DMS79 (cell line): ENCODE data around the gene TP53INP2.
"Not testable (repeated sequence)": the region's sequence is repeated elsewhere in the genome, so short reads cannot be mapped to it uniquely, and the experiment has no call there.

Source experiments
- DNase-seq: peaks from one replicate; lab custom pipeline; 2025; lab: John Stamatoyannopoulos, UW

TP53INP2 gene

DNA sequence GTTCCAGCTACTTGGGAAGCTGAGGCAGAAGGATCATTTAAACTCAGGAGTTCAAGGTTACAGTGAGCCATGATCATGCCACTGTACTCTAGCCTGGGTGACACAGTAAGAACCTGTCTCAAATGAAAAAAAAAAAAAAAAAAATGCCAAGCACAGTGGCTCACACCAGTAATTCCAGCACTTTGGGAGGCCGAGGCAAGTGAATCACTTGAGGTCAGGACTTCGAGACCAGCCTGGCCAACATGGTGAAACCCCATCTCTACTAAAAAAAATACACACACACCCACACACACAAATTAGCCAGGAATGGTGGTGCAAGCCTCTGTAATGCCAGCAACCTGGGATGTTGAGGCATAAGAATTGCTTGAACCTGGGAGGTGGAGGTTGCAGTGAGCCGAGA lies 18.4 kb downstream of the TP53INP2 start:
- not testable (repeated sequence) for DNase-seq

DNA sequence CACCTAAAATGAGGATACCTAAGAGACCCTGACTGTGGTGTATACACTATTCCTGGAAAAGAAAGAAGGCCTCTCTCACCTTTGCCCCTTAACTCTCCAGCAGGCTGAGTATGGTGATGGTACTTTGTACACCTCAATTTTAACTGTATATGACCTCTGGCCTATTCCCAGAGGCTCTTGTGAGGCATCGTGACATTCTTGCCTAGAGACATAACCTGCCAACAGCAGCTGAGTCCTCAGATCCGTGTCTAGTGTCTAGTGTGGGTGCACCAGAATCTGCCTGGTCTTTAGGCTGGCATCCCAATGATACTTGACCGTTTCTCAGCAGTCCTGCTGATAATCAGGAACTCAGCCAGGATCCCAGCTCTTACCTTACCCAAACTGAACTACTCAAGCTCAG lies 20.0 kb downstream of the TP53INP2 start:
- no peak for DNase-seq

DNA sequence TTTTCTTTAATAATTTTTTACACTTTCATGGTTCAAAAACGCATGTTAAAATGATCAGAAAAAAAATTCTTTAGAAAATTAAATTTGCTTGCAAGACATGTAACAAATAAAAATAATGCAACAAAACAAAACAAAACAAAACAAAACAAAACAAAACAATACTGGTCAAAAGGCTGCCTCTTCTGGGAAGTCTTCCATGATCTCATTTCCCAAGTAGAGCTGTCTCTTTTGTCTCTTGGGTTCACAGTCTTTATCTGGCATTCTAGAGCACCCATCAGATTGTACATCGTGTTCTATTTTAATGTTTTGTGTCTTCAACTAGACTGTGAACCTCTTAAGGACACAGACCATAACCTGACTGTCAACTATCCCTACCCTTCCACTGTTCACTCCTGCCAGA lies 25.3 kb downstream of the TP53INP2 start:
- DNase-seq: no peak

DNA sequence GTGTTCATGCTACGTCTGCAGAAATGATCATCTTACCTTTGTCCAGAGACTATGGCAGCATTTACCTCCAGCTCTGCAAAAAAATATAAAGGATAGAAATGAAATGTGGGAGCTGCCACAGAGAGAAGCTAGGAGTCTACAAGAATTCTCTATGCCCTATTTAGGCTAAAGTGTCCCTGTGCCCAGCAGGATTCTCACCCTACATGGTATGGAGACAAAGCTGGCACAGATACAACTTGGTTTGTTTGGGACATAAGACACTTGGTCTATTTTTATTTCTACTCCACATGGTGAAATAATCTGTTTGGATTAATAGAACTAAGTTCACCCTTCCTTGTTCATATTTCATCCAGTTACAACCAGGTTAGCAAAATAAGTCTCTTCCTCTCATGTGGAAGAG lies 28.4 kb downstream of the TP53INP2 start:
- no peak for DNase-seq

DNA sequence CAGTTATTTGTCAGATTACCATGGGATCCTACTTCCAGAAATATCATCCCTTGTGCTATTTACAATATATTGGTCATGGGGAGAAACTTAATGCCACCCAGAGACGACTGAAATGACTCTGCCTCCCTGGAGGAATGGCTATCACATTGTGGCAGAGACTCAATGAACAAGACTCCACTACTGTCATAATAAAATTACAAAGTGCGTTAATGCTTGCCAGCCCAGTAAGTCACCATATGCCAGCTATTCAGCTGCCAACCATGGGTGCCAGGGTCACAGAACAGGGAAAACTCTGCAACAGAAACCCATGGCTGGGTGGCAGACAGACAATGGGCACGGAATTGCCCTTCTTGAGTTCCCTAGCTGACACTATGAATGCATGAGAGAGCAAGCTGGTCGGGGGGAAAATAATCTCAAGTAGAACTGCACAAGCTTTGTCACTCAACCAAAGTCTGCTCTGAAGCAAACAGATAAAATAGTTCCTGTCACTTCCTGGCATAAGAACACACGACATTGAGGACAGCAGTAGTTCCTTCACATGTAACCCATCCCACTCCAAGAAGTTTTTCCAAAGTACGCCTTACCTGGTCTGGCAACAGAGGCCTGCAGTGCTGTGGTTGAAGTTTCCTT lies 32.1 kb downstream of the TP53INP2 start:
- DNase-seq: no peak

DNA sequence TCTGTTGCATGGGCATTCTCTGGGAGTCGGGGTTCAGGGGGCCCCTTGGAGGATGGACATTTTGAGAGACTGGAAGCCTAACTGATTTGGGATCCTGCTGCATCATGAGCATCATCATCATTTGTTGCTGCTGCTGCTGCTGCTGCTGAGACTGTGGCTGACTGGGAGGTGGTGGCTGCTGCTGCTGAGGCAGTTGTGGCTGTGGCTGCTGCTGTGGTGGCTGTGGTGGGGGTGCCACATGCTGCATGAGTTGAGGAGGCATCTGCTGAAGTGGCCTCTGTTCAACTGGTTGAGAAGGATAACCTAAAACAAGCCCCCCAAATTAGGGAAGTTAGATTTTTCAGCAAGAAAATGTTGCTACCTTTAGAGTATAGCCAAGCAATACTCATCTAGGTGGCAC lies 38.9 kb downstream of the TP53INP2 start:
- DNase-seq: no peak

DNA sequence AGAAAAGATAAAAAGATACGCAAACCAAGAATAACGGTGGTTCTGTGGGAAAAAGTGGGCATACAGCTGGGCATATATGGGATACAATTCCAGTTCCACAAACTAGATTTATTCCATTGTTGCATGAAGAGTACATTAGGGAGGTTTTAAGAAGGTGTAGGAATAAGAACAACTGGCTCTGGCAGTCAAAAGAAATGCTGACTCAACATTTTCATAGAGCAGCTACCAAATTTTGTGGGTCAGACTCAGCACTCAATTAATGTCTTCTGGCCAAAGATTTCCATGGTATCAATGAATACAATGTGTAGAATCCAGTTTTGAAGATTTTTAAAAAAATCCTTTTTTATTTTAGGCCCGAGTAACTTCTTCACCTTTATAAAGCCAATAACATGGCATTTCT lies 40.2 kb downstream of the TP53INP2 start:
- no peak for DNase-seq

DNA sequence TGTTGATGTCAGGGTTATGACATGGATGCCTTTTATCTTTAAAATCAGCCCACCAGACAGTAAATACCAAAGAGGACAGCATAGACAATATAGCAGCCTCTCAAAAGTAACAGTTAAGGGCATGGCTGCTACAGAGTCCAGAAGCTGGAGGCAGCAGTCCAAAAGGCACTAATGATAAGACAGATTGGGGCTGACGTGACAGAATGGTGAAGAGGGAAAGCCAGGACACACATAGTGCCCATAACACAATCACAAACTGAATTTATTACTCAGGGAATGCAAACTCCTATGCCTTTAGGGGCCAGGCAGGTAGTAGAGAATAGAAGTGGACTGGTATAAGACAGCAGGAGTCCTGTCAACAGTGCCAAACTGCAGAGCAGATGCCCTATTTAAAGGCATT lies 40.7 kb downstream of the TP53INP2 start:
- no peak for DNase-seq

DNA sequence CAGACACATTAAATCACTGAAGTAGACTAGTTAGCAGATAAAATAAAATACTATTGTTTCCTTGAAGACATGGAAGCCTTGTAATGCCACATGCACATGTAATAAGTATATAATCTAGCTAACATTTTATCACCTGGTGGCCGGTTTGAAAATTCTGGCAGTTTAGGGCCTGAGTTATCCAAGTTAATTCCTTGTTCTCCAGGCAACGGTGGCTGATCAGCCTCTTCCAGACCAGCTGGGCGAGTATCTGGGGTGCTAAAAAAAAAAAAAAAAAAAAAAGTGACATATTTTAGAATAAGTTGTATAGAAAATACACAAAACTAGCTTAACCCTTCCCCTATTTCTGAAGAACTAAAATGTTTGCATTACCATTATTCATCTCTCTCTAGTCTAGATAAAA lies 42.5 kb downstream of the TP53INP2 start:
- no peak for DNase-seq

DNA sequence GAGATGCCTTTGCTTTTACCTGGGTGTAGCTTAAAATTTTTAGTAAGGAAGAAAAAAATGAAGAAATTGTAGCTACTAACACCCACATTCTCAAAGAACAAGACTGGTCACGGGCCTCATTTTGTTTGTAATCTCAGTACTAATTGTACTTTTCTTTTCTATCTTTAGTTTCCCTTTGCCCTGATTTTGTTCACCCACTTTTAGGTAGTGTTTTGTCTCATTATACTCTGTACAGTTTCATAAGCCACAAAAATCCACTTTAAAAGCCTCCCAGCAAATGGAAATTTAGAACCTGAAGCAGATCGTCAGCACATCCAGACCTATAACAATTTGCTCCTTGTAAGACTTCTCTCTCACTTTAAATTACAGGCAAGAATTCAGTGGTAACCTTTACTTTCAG lies 43.3 kb downstream of the TP53INP2 start:
- no peak for DNase-seq

DNA sequence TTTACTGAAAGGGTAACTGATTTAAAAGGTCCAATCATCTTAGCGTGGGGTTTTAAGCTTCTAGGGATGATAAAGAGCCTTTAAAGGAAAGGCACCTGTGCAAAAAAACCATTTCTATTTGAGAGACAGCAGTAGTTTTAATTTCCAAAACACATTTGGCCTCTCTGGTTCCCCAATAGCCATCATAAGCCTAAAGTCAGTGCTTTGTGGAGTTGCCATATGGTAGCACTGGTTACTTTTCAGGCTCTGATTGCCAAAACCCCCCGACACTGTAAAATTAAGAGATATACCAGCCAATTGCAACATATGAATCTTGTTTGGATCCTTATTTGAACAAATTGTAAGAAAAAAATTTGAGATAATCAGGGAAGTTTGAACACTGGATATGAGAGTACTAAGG lies 44.6 kb downstream of the TP53INP2 start:
- no peak for DNase-seq

DNA sequence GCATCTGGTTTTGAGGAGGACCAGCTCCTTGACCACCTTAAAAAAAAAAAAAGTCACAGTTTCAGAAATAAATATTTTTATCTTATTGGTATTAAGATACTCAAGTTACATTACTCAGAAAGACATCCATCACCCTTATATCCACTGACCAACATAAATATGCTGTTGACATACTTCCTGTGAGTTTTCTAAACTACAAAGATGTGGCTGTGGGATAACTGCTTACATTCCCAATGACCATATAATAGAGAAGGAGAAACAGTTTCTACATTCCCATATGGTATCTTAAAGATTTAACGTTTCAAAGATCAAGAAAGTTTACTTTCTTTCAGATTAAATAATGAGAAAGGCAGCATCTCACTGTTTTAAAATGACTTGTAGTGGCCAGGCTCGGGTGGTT lies 46.3 kb downstream of the TP53INP2 start:
- DNase-seq: no peak

DNA sequence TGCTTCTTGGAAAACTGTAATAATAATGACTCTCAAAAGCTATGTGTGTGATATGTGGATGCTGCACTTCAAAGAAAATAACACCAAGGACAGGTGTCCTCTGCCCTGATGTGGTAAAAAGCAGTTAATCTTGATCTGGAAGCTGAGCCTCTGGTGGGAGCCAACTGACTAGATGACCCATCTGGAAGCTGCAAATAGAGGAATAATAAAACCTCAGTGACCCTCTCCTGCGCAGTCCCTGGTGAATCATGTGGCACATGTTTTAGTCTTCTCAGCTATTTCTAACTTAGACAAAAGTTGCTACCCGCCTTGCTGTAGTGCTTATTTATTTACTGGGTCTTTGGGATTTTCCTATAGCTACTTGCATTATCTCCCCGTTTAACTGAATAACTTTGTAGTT lies 47.3 kb downstream of the TP53INP2 start:
- DNase-seq: no peak

DNA sequence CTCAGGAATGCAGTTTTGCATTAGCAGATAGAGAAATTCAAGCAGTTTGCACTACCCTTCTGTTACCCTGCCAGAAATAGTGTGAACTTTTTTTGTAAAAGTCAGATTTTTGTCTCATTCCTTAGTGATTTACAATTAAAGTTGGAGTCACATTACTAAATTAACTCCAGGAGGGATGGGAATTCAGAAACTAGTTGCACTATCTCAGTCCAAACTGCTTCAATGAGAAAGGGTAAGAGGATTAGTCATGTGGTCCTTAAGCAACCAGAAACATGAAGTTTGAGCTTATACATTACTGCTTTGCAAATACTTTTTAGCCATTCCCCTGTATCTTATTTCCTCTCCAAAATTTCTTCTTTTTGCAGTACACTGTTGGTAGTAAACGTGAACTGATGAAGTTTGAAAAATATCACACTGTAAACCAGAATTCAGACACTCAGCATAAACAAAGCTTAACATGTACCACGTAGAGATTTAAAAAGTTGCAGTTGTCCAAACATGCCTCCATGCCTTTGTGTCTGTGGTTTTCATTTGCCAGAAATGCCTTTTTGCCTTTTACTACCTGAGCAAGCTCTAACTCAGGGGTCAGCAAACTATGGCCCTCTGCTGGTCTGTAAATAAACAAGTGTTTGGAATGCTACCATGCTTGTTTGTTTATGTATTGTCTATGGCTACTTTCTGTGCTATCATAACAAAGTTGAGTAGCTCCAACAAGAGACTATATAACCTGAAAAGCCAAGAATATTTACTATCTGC lies 49.7 kb downstream of the TP53INP2 start:
- no peak for DNase-seq

DNA sequence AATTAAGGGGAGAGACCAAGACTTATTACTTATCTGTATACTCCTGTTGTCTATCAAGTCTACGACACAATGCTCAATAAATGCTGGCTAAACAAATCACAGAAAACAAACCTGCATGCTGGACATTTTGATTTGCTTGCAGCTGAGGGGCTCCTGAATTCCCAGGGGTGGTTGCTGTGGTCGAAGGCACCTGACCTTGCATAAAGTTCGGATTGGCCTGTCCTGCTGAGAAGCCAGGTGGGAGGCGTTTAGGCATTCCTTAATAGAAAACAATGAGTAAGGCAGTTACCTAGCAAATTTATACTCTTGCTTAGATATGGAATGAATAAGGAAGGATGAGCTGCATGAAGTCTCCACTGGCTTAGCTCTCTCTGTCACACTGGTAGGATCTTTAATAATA lies 50.5 kb downstream of the TP53INP2 start:
- DNase-seq: no peak

DNA sequence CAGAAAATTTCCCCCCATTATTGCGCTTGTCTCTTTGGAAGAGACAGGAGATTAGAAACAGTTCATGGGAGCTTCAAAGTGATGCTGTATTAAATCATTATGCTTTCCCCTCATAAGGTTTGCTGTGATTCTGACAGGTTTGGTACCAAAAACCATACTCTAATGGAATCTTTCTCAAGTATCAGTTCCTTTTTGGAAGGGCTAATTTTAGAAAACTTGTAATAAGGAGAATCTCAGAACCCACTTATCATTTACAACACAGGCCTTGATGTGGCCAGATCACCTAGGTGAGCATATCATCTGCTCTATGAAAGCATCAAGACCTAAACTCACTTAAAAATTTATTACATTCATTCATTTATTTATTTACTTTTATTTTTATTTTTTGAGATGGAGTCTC lies 51.2 kb downstream of the TP53INP2 start:
- DNase-seq: no peak

DNA sequence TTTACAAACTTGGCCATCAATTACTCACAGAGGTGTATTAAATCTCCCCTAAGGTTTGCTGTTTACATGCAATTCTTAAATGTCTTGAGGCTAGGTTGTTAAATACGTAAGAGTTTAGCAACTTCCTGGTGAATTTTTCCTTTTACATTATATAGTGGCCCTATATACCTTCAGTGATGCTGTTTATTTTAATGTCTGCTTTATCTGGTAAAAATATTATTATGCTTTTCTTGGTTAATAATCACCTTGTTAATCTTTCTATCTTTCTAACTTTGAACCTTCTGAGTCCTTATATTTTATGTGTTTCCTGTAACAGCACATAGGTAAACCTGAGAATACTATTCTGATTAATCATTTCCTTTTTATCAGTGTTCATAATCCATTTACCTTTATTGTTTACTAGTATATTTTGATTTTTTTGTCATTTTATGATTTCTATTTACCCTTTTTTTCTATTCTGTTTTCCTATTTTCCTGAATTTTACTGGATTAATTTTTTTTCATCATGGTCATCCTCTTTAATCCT lies 57.9 kb downstream of the TP53INP2 start:
- DNase-seq: no peak
